ENCODE measurements around the gene LRRC49.
A peak's percentile ranks its signal among the peaks of the same experiment; 100 is the strongest.
"Not testable (repeated sequence)": the region's sequence is repeated elsewhere in the genome, so short reads cannot be mapped to it uniquely, and the experiment has no call there.

The LRRC49 gene

DNA sequence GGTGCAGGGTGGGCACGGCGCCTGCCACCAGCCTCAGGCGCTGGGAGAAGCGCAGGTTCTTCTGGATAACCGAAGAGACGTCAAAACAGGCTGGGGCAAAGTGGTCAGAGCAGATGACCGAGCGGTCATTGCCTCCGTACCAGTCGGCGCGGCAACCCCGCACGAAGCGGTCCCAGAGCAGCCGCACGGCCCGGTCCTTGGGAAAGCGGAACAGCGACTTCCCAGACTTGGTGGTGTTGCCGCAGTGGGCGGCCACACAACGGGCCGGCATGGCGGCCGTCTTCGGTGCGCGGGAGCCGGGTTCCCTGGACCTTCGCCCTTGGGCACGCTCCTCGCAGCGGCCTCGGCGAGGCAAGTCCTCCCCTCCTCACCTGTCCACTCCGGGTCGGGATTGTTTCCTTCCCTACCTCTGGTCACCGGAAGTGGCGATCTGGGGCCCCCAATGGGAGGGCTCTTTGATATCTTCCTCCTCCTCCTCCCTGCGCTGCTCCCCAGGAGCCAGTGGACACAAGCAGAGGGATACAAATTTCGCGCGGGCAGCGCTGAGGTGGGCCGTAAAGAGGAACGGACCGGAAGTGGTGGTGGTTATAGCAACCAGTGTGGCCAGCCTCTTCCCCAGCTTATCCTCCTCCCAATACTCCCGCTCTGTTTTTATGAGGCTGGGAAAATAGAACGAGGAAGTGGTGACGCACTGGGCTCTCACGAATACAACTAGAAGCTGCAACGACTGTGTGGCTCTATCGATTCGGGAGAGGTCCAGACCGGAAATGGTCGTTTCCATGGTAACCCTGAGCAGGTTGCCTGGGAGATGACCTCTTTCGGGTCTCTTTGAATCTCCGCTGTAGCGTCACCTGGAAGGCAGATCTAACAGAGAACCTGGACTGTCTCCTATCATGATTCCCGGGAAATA, at the start of gene LRRC49, which contains the start of gene THAP10:
Gene LRRC49 (plus strand): TSS at position 825 of the 910 bp plus-strand sequence. CDS start 69 bp downstream, at position 894.
Gene THAP10 (minus strand): TSS at position 432 of the 910 bp plus-strand sequence. CDS start 161 bp downstream, at position 271.
- peak; percentile 84 for DNase-seq (ENCODE audit: low read depth, low spot score)

DNA sequence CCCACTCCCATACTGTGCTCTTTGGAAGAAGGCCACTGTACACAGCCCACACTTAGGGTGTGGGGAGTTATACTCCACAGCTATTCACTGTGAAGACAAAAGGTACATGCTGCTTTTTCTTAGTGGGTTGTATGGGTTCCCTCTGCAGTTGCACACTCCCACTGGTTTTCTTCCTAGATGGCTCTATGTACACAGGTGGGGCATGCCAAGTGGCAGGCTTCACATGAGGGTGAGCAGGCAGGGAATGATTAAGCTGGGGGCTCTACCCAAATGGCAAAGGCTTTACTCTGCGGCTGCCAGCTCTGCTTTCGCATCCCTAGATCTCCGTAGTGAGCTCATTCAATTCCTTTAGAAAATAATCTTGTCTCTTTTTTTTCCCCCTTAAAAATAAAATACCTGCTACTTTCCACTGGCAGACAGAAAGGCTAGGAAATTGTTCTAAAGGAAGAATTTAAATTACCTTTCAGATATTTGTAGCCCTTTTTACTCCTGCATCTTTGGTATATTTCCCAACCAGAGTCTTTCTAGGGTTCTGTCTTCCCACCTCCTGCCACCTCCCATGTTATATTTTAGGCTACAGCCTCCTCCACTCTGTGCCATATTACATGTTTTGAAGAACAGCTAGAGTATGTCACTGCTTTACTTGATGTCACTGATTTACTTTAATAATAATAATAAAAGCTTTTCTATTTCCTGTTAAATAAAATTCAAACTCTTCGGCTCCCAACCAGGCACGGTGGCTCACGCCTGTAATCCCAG, 46.8 kb upstream of the LRRC49 start:
- no peak for DNase-seq (ENCODE audit: low read depth, low spot score)

DNA sequence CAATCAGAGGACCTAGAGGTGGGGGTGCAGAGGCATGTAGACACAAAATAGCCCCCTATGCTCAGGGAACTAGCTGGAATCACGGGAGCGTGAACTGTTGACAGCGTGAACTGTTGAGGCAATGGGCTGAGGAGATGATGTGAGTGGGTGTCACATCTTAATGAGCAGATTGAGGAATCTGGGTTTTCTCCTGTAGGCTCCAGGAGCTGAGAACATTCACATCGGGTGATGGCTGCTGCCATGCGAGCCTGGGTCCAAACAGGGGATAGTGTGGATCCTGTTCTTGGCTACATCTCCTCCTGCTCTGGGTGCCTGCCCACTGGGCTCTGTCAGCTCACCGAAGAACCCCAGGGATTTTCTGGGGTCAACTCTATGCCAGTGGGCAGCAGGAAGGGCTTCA, 40.7 kb upstream of the LRRC49 start:
- no peak for DNase-seq (ENCODE audit: low read depth, low spot score)

- DNase-seq (ENCODE audit: low read depth, low spot score): no peak
Observed at GRCh38 chr15:70852501-70853317, 39.9 kb upstream of the LRRC49 start.

GRCh38 chr15:70853318-70853972, 39.2 kb upstream of the LRRC49 start:
- DNase-seq (ENCODE audit: low read depth, low spot score): no peak

DNA sequence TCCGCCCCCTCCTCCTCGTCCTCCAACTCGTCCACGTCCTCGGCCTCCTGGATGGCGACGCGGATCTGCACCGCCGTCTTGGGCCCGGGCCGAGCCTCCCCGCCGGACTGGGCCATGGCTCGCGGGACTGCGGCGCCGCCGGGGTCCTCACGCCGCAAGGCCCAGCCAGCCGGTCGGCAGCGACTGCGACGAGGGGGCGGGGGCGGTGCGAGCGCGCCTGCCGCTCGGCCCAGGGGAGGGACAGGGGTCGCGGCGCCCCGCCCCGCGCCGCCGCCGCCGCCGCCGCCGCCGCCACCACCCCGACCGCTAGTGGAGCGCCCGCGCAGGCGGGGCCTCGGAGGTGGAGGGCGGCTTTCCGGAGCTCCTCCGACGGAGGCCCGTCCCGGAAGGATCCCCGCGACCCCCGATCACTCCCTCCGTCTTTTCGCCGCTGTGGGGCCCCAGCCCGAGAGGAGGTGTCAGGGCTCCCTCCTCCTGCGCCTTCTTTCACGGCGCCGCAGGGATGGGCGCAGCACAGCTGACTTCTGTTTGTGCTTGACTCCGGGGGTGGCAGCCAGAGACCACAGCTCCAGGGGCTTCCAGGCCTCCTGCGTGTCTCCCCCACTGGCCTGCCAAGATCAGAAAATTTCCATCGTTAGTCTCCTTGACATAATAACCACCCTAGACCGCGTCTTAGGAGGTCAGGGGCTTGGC, 38.5 kb upstream of the LRRC49 start, which contains the start of gene LARP6:
Gene LARP6 (minus strand): TSS at position 185 of the 693 bp plus-strand sequence. CDS start 69 bp downstream, at position 116.
- DNase-seq (ENCODE audit: low read depth, low spot score): no peak

DNA sequence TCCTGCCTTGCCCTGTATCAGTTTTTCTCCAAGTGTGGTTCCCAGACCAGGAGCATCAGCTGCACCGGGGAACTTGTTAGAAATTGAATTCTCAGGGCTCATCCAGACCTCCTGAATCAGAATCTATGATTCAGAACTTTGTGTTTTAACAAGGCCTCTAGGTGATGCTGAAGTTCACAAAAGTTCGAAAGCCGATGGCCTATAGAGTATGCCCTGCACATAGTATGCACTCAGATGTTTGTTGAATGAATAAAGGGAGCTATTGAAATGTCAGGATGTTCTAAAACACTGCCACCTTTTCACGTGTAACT, 38.0 kb upstream of the LRRC49 start:
- DNase-seq (ENCODE audit: low read depth, low spot score): no peak

DNA sequence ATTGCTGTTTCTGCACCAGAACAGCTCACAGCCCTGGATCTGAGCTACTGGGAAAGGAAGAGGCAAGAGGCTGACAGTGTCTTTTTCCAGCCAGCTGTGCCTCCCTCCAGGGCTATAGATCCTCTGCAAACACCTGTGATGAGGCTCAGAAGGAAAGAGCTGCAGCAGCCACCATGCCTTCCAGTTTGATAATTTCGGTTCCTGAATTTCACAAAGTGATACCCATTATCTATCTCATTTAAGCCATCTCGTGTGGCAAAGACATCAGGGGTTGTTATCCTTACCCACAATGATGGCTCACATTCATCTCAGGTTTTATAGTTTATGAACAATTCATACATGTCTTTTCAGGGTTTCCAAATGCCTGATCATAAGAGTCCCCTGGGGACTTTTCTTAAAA, 36.9 kb upstream of the LRRC49 start:
- no peak for DNase-seq (ENCODE audit: low read depth, low spot score)

GRCh38 chr15:70856177-70856883, 36.3 kb upstream of the LRRC49 start:
- no peak for DNase-seq (ENCODE audit: low read depth, low spot score)

- no peak for DNase-seq (ENCODE audit: low read depth, low spot score)
Observed at GRCh38 chr15:70856884-70857561, 35.6 kb upstream of the LRRC49 start.

DNA sequence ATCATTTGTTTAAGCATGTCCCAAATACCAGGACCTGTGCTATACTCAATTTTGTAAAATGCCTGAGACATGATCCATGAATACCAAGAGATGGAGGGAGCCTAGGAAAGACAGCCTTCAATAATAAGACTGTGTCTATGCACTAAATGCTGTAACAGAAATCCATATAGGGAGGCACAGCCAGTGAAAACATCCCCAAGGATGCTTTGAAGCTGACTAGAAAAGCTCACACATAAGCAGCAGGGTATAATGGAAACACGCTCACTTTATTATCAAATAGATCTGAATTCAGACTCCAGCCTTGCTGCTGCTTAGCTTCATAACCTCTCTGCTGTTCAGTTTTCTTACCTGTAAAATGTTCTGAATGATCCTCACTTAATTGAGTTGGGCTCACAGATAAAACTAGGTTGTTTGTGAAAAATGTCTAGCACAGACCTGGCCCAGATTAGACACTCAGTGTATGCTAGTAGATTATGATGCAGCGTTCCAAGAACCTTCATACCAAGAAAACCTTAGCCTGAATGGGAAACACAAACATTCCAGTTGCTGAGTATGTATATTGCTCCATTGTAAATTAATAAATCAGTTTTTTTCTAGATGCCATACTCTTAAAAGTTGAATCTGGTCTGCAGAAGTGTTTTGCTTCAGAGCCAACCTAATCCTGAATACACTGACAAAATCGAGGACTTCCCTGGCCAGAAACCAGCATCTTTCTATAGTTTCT, 34.9 kb upstream of the LRRC49 start:
- no peak for DNase-seq (ENCODE audit: low read depth, low spot score)

GRCh38 chr15:70858614-70859321, 33.9 kb upstream of the LRRC49 start:
- DNase-seq (ENCODE audit: low read depth, low spot score): not testable (repeated sequence)

DNA sequence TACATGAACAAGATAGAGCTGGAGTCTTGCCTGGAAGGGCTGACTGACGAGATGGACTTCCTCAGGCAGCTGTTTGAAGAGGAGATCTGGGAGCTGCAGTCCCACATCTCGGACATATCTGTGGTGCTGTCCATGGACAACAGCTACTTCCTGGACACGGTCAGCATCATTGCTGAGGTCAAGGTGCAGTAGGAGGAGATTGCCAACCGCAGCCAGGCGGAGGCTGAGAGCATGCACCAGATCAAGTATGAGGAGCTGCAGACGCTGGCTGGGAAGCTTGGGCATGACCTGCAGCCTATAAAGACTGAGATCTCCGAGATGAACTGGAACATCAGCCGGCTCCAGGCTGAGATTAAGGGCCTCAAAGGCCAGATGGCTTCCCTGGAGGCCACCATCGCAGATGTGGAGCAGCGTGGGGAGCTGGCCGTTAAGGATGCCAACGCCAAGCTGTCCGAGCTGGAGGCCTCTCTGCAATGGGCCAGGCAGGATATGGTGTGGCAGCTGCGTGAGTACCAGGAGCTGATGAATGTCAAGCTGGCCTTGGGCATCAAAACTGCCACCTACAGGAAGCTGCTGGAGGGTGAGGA, 33.2 kb upstream of the LRRC49 start:
- DNase-seq (ENCODE audit: low read depth, low spot score): no peak

- DNase-seq (ENCODE audit: low read depth, low spot score): no peak
Observed at GRCh38 chr15:70859998-70860397, 32.6 kb upstream of the LRRC49 start.

DNA sequence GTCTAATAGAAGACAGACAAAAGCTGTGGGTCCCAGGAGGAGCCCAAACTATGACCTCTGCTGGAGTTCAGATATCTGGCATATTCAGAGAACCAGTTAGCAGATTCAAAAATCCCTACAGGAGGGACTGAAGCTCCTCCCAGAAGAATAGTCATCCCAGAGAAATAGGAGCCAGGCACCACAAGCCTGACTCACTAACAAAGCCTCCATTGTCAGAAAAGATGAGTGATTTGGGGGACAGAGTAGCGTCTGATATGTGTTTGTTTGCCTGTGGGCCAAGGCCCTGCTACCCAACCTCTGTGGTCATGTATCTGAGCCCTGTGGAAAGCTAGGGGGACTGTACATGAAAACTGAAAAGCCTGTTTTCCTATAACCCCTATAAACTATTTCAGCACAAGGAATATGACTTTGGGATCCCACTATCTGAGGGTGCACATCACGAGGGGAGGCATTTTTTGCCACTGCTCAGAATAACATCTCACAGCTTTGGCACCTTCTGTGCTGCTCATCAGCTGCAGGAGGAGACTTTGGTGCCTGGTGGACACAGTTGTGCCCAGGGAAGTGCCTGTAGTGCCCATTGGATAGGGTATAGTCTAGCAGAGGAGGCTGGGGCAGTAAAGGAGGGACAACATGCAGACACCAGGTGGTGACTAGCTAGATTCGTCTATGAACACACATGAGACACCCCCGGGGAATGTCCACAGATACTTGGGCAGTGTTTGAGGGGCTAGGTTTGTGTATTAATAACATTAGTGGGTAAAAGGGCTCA, 29.0 kb upstream of the LRRC49 start:
- DNase-seq (ENCODE audit: low read depth, low spot score): no peak

DNA sequence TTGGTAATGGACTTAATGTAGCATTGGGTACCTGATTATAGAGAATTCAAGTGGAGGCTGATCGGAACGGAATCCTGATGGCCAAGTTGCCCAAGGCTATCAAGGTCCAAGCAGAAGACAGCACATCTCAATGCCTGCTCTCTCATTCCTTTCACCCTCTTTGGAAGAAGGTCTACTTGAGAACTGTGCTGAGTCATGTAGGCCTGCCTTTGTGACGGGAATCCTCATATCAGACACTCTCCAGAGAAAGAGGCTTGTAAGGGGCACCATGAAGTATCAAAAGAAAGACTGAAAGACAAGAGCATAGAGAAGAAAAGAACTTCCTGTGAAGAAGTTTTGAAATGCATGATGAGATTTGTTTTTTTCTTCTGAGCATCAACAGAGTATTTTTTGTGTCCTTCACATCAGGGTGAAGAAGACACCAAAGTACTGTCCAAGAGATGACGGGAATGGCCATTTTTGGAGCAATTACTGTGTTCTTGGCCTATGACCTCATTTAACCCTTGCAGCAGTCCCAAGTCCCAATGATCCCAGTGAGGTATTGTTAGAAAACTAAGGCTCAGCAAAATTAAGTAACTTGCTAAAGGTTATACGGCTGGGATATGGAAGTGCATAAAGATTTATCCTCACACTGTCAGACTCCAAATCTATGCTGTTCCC, 25.5 kb upstream of the LRRC49 start:
- no peak for DNase-seq (ENCODE audit: low read depth, low spot score)
